OCI-LY1 (cell line): ENCODE data around the gene STK39.
A peak's percentile ranks its signal among the peaks of the same experiment; 100 is the strongest.

Source experiments
- H2AFZ ChIP-seq: fragments of 200-600 bp; sonication (generic), shearing (Covaris generic); 2 replicates; pipeline ENCODE4 v1.6.0; 2014; ENCODE audit warnings: antibody characterized with exemption, mild to moderate bottlenecking, low read length
- H3F3A ChIP-seq: fragments of 200-600 bp; sonication (generic), shearing (Covaris generic); 2 replicates; pipeline ENCODE4 v1.6.0; 2014; ENCODE audit warnings: mild to moderate bottlenecking, antibody characterized with exemption, low read length, moderate library complexity; ENCODE audit not compliant: insufficient read depth
- H3K27ac ChIP-seq: fragments of 200-600 bp; sonication (generic); 2 replicates; pipeline ENCODE4 v1.5.1; 2014; ENCODE audit warnings: low read length, mixed run types, mild to moderate bottlenecking, low read depth; ENCODE audit not compliant: poor library complexity, severe bottlenecking
- H3K27me3 ChIP-seq: fragments of 200-600 bp; sonication (generic); 2 replicates; pipeline ENCODE4 v1.6.0; 2014; ENCODE audit warnings: antibody characterized with exemption, mild to moderate bottlenecking, low read length, moderate library complexity; ENCODE audit not compliant: insufficient read depth
- H3K36me3 ChIP-seq: fragments of 200-600 bp; sonication (generic); 2 replicates; pipeline ENCODE4 v1.6.1; 2014; ENCODE audit warnings: mild to moderate bottlenecking, antibody characterized with exemption, low read length, moderate library complexity, mixed read lengths; ENCODE audit not compliant: insufficient read depth
- H3K4me1 ChIP-seq: fragments of 200-600 bp; sonication (generic); 2 replicates; pipeline ENCODE4 v1.5.1; 2014; ENCODE audit warnings: mild to moderate bottlenecking, low read length, moderate library complexity; ENCODE audit not compliant: insufficient read depth, severe bottlenecking
- H3K4me2 ChIP-seq: fragments of 200-600 bp; sonication (generic), shearing (Covaris generic); 2 replicates; pipeline ENCODE4 v1.6.1; 2014; ENCODE audit warnings: low read length
- H3K4me3 ChIP-seq: fragments of 200-600 bp; sonication (generic); 2 replicates; pipeline ENCODE4 v1.5.1; 2014; ENCODE audit warnings: low read length, low read depth, mild to moderate bottlenecking, mixed read lengths; ENCODE audit not compliant: poor library complexity, severe bottlenecking
- H3K79me2 ChIP-seq: fragments of 200-600 bp; shearing (Covaris generic); 2 replicates; pipeline ENCODE4 v1.6.1; 2016; ENCODE audit warnings: mixed run types, low read length, mixed read lengths; ENCODE audit not compliant: insufficient read depth
- H3K9ac ChIP-seq: fragments of 200-600 bp; sonication (generic), shearing (Covaris generic); 2 replicates; pipeline ENCODE4 v1.6.1; 2014; ENCODE audit warnings: mild to moderate bottlenecking, low read length, mixed read lengths
- H3K9me2 ChIP-seq: fragments of 200-600 bp; sonication (generic), shearing (Covaris generic); 2 replicates; pipeline ENCODE4 v1.6.1; 2014; ENCODE audit warnings: low read depth, mild to moderate bottlenecking, low read length, mixed read lengths
- H3K9me3 ChIP-seq: fragments of 200-600 bp; shearing (Covaris generic); 2 replicates; pipeline ENCODE4 v1.6.1; 2014; ENCODE audit warnings: low read length, mixed read lengths
- H4K20me1 ChIP-seq: fragments of 200-600 bp; sonication (generic), shearing (Covaris generic); 2 replicates; pipeline ENCODE4 v1.6.0; 2016; ENCODE audit warnings: mild to moderate bottlenecking, low read length; ENCODE audit not compliant: insufficient read depth
- EZH2 ChIP-seq: fragments of 200-600 bp; sonication (generic), shearing (Covaris generic); IDR thresholded peaks from 2 replicates; pipeline ENCODE4 v1.8.0; 2017; ENCODE audit warnings: borderline replicate concordance, mixed run types, mild to moderate bottlenecking, antibody characterized with exemption, low read length, moderate library complexity, mixed read lengths
- TF ChIP-seq, protein P1 (sequence below): fragments of 200-600 bp; sonication (generic), shearing (Covaris generic); IDR thresholded peaks from 2 replicates; pipeline ENCODE4 v1.5.1; 2017; ENCODE audit warnings: mild to moderate bottlenecking, antibody characterized with exemption, low read length, moderate library complexity, mixed read lengths

STK39 gene

DNA sequence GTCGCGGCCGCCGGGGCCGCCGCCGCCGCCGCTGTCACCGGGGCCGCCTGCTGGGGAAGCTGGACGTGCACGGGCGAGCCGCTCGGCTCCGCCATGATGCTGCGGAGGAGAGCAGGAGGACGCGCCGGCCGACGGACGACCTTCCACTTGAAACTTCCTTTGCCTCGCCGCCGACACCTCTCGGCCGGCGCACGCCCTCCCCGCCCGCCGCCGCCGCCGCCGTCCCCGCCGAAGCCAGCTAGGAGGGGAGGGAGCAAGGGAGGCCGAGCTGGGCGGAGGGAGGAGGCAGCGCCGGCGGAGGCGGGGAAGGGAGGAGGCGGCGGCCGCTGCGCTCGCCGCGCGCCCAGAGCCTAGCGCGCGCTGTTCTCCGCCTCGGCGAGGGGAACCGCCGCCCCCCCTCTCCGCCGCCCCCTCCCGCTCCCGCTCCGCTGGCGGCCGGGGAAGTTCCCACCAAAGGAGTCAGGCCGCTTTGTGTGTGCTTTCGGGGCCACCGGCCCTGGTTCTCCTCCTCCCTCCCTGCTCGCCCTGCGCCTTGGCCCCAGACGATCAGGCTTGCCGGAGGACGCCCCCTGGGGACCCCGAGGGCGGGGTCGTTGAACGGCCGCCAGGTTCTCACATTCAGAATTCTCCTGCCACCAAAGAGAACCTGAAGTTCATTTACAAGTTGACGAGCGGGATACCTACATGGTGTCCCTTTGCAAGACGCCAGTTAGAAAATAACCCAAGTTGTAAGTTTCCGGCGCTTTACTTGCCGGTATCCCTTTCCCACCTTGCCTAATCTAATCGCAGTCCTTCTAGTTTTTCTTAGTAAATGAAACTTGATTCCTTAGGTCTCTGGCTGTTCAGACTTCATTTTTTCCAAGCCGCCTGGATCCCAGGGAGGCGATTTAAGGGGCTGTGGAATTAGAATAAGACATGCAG lies at the start of gene STK39:
Gene STK39 (minus strand): TSS at position 255 of the 921 bp plus-strand sequence. CDS start 160 bp downstream, at position 95.
- peaks cover 23% of the 10 kb centered on the region for H3K79me2 ChIP-seq
- no peak for TF ChIP-seq EZH2
- TF ChIP-seq, protein P1, sequence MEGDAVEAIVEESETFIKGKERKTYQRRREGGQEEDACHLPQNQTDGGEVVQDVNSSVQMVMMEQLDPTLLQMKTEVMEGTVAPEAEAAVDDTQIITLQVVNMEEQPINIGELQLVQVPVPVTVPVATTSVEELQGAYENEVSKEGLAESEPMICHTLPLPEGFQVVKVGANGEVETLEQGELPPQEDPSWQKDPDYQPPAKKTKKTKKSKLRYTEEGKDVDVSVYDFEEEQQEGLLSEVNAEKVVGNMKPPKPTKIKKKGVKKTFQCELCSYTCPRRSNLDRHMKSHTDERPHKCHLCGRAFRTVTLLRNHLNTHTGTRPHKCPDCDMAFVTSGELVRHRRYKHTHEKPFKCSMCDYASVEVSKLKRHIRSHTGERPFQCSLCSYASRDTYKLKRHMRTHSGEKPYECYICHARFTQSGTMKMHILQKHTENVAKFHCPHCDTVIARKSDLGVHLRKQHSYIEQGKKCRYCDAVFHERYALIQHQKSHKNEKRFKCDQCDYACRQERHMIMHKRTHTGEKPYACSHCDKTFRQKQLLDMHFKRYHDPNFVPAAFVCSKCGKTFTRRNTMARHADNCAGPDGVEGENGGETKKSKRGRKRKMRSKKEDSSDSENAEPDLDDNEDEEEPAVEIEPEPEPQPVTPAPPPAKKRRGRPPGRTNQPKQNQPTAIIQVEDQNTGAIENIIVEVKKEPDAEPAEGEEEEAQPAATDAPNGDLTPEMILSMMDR: peak; percentile 39
- H3K27me3 ChIP-seq: no peaks in the 10 kb centered on the region
- H3K36me3 ChIP-seq: no peaks in the 10 kb centered on the region
- peaks cover 43% of the 10 kb centered on the region for H3K4me1 ChIP-seq
- peak within 1 kb of the TSS; percentile 89 for H3K9ac ChIP-seq
- no peaks in the 10 kb centered on the region for H3K9me3 ChIP-seq
- H3K27ac ChIP-seq: peak within 1 kb of the TSS; percentile 92
- H3K4me2 ChIP-seq: peak within 1 kb of the TSS; percentile 98
- H3K9me2 ChIP-seq: no peaks in the 10 kb centered on the region
- peak within 1 kb of the TSS; percentile 87 for H3K4me3 ChIP-seq
- peak within 1 kb of the TSS; percentile 30; the same call in 1 of the 2 replicates for H2AFZ ChIP-seq
- H4K20me1 ChIP-seq: no peaks in the 10 kb centered on the region
- no peaks in the 10 kb centered on the region for H3F3A ChIP-seq

- Histone ChIP-seq H4K20me1 (no peaks in the 10 kb centered on the region), H3K4me2 (no peak overlapping the region), H3K79me2 (no peaks in the 10 kb centered on the region), H3K9me3 (no peaks in the 10 kb centered on the region), H3K36me3 (no peaks in the 10 kb centered on the region), H3K4me1 (no peaks in the 10 kb centered on the region), H3F3A (no peaks in the 10 kb centered on the region), H3K27ac (no peak overlapping the region), H2AFZ (no peak overlapping the region), H3K4me3 (no peak overlapping the region), H3K9me2 (no peaks in the 10 kb centered on the region), H3K9ac (no peak overlapping the region), H3K27me3 (no peaks in the 10 kb centered on the region)
- TF ChIP-seq, protein P1: no peak
- TF ChIP-seq EZH2: no peak
Observed at GRCh38 chr2:168295051-168295450, 47.7 kb upstream of the STK39 start.

- no peaks in the 10 kb centered on the region for H3K4me1 ChIP-seq
- no peaks in the 10 kb centered on the region for H3F3A ChIP-seq
- H3K4me3 ChIP-seq: no peak overlapping the region
- no peak for TF ChIP-seq EZH2
- TF ChIP-seq, protein P1: no peak
- no peak overlapping the region for H3K4me2 ChIP-seq
- no peaks in the 10 kb centered on the region for H3K36me3 ChIP-seq
- H3K9me3 ChIP-seq: no peaks in the 10 kb centered on the region
- no peak overlapping the region for H3K27ac ChIP-seq
- H3K79me2 ChIP-seq: no peaks in the 10 kb centered on the region
- H3K9me2 ChIP-seq: no peaks in the 10 kb centered on the region
- no peaks in the 10 kb centered on the region for H3K27me3 ChIP-seq
- H4K20me1 ChIP-seq: no peaks in the 10 kb centered on the region
- H3K9ac ChIP-seq: no peak overlapping the region
- H2AFZ ChIP-seq: no peak overlapping the region
Observed at GRCh38 chr2:168294409-168294808, 47.0 kb upstream of the STK39 start.
